ENCODE data around the gene SORD.

DNA sequence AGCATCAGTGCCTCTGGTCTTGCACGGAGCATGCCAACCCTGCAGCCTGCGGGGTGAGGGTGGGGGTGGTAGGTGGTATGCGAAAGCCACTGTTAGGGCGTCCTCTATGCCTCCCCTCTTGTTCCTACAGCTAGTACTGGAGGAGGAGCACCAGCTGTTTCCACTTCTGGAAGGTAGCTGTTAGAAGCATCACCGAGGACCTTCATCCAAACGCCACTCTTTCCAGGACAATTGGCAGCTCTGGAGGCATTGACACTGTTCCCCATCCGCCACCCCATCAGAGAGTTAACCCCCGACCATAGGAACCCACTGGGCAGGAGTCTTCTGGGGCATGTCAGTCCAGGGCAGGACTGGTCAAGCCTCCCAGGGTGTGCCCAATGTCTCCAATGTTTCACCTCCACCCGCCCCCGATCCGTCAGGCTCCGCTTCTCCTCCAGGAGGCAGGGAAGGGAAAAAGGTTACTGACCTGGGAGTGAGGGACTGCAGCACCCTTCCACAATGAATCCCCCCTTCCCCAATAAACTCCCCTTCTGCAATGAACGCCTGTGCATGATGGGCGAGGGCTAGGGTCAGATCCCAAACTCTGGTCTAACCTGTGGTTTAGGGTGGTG is 90.5 kb downstream of the SORD start:
- TF ChIP-seq, protein P1, sequence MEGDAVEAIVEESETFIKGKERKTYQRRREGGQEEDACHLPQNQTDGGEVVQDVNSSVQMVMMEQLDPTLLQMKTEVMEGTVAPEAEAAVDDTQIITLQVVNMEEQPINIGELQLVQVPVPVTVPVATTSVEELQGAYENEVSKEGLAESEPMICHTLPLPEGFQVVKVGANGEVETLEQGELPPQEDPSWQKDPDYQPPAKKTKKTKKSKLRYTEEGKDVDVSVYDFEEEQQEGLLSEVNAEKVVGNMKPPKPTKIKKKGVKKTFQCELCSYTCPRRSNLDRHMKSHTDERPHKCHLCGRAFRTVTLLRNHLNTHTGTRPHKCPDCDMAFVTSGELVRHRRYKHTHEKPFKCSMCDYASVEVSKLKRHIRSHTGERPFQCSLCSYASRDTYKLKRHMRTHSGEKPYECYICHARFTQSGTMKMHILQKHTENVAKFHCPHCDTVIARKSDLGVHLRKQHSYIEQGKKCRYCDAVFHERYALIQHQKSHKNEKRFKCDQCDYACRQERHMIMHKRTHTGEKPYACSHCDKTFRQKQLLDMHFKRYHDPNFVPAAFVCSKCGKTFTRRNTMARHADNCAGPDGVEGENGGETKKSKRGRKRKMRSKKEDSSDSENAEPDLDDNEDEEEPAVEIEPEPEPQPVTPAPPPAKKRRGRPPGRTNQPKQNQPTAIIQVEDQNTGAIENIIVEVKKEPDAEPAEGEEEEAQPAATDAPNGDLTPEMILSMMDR (IDR thresholded peaks at IDR 0.05; ENCODE audit: borderline replicate concordance, extremely low read depth, low read length, poor library complexity, severe bottlenecking): no peak
- TF ChIP-seq EZH2 (IDR thresholded peaks at IDR 0.05; ENCODE audit: borderline replicate concordance, low read depth, low read length, severe bottlenecking): no peak
